Measurements from ENCODE around the gene SMCO4.
"Not testable (repeated sequence)": the region's sequence is repeated elsewhere in the genome, so short reads cannot be mapped to it uniquely, and the experiment has no call there.

Gene SMCO4

GRCh38 chr11:93577286-93577685 is 34.1 kb upstream of the SMCO4 start:
- H2BK120ac ChIP-seq (ENCODE audit: insufficient read depth, low read length, poor library complexity) = no peak overlapping the region
- no peak overlapping the region for H3K23ac ChIP-seq (ENCODE audit: low read length)
- no peak for DNase-seq
- no peak overlapping the region for H3K18ac ChIP-seq (ENCODE audit: low read length)
- H3K27me3 ChIP-seq (ENCODE audit: insufficient read depth, low read length) = no peaks in the 10 kb centered on the region
- no peak overlapping the region for H4K12ac ChIP-seq (ENCODE audit: low read depth, low read length)
- H3K36me3 ChIP-seq (ENCODE audit: control insufficient read depth in 1 of 2, insufficient read depth in 2 of 2, low read length in 2 of 2) = no peaks in the 10 kb centered on the region
- H2BK5ac ChIP-seq (ENCODE audit: low read depth, low read length, poor library complexity) = no peak overlapping the region
- WGBS (ENCODE audit: extremely low coverage, insufficient coverage, insufficient read length) = no CpG with 5 or more reads among the region's 1 CpG
- no peak overlapping the region for H3K4me3 ChIP-seq (ENCODE audit: low read depth, low read length)
- H3K9me3 ChIP-seq (ENCODE audit: insufficient read depth, low read depth, low read length) = no peaks in the 10 kb centered on the region
- H3K79me2 ChIP-seq (ENCODE audit: control insufficient read depth, insufficient read depth, low read length, poor library complexity) = no peaks in the 10 kb centered on the region
- no peaks in the 10 kb centered on the region for H3K4me1 ChIP-seq (ENCODE audit: control insufficient read depth in 1 of 2, insufficient read depth in 2 of 2, low read length in 2 of 2)
- no peak overlapping the region for H4K91ac ChIP-seq (ENCODE audit: low read depth, low read length)
- no peak overlapping the region for H2AFZ ChIP-seq (ENCODE audit: insufficient read depth, low read length, poor library complexity)
- no peak overlapping the region for H3K4ac ChIP-seq (ENCODE audit: low read depth, low read length)
- H3K4me2 ChIP-seq (ENCODE audit: low read length) = no peak overlapping the region
- H4K8ac ChIP-seq (ENCODE audit: low read depth, low read length) = no peak overlapping the region
- no peak overlapping the region for H3K27ac ChIP-seq (ENCODE audit: low read depth, low read length)
- no peaks in the 10 kb centered on the region for H3K79me1 ChIP-seq (ENCODE audit: low read length)
- H2BK12ac ChIP-seq (ENCODE audit: low read length) = no peak overlapping the region
- H3K9ac ChIP-seq (ENCODE audit: low read length) = no peak overlapping the region
- no peak overlapping the region for H3K14ac ChIP-seq (ENCODE audit: low read length)
- H2AK5ac ChIP-seq (ENCODE audit: low read length) = no peak overlapping the region

DNA sequence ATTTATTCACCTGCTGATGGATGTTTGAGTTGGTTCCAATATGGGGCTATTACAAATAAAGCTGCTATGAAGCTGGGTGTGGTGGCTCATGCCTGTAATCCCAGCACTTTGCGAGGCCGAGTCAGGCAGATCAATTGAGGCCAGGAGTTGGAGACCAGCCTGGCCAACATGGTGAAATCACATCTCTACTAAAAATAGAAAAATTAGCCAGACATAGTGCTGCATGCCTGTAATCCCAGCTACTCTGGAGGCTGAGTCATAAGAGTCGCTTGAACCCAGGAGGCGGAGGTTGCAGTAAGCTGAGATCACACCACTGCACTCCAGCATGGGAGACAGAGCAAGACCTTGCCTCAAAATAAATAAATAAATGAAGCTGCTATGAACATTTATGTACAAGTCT is 33.7 kb upstream of the SMCO4 start:
- not testable (repeated sequence) for H3K4me2 ChIP-seq (ENCODE audit: low read length); H3K4ac ChIP-seq (ENCODE audit: low read depth, low read length); H4K8ac ChIP-seq (ENCODE audit: low read depth, low read length); H2AFZ ChIP-seq (ENCODE audit: insufficient read depth, low read length, poor library complexity); H3K23ac ChIP-seq (ENCODE audit: low read length); H4K91ac ChIP-seq (ENCODE audit: low read depth, low read length); H2AK5ac ChIP-seq (ENCODE audit: low read length); H3K14ac ChIP-seq (ENCODE audit: low read length); H2BK120ac ChIP-seq (ENCODE audit: insufficient read depth, low read length, poor library complexity); H3K4me3 ChIP-seq (ENCODE audit: low read depth, low read length); DNase-seq; H3K9ac ChIP-seq (ENCODE audit: low read length); H2BK5ac ChIP-seq (ENCODE audit: low read depth, low read length, poor library complexity); H3K27me3 ChIP-seq (ENCODE audit: insufficient read depth, low read length); H3K27ac ChIP-seq (ENCODE audit: low read depth, low read length); H3K18ac ChIP-seq (ENCODE audit: low read length); H4K12ac ChIP-seq (ENCODE audit: low read depth, low read length); H3K4me1 ChIP-seq (ENCODE audit: control insufficient read depth in 1 of 2, insufficient read depth in 2 of 2, low read length in 2 of 2); H3K9me3 ChIP-seq (ENCODE audit: insufficient read depth, low read depth, low read length); H3K79me1 ChIP-seq (ENCODE audit: low read length); H3K79me2 ChIP-seq (ENCODE audit: control insufficient read depth, insufficient read depth, low read length, poor library complexity); H3K36me3 ChIP-seq (ENCODE audit: control insufficient read depth in 1 of 2, insufficient read depth in 2 of 2, low read length in 2 of 2); H2BK12ac ChIP-seq (ENCODE audit: low read length)
- WGBS (ENCODE audit: extremely low coverage, insufficient coverage, insufficient read length) = no CpG with 5 or more reads among the region's 4 CpGs

GRCh38 chr11:93574638-93575220 is 31.5 kb upstream of the SMCO4 start:
- Histone ChIP-seq H4K12ac (ENCODE audit: low read depth, low read length) (no peak overlapping the region), H2AFZ (ENCODE audit: insufficient read depth, low read length, poor library complexity) (no peak overlapping the region), H2BK120ac (ENCODE audit: insufficient read depth, low read length, poor library complexity) (no peak overlapping the region), H2AK5ac (ENCODE audit: low read length) (no peak overlapping the region), H3K27me3 (ENCODE audit: insufficient read depth, low read length) (no peaks in the 10 kb centered on the region), H3K9ac (ENCODE audit: low read length) (no peak overlapping the region), H3K4me2 (ENCODE audit: low read length) (no peak overlapping the region), H3K4ac (ENCODE audit: low read depth, low read length) (no peak overlapping the region), H3K79me2 (ENCODE audit: control insufficient read depth, insufficient read depth, low read length, poor library complexity) (no peaks in the 10 kb centered on the region), H3K14ac (ENCODE audit: low read length) (no peak overlapping the region), H2BK12ac (ENCODE audit: low read length) (no peak overlapping the region), H3K79me1 (ENCODE audit: low read length) (no peaks in the 10 kb centered on the region), H4K91ac (ENCODE audit: low read depth, low read length) (no peak overlapping the region), H4K8ac (ENCODE audit: low read depth, low read length) (no peak overlapping the region), H3K9me3 (ENCODE audit: insufficient read depth, low read depth, low read length) (no peaks in the 10 kb centered on the region), H3K18ac (ENCODE audit: low read length) (no peak overlapping the region), H3K36me3 (ENCODE audit: control insufficient read depth in 1 of 2, insufficient read depth in 2 of 2, low read length in 2 of 2) (no peaks in the 10 kb centered on the region), H2BK5ac (ENCODE audit: low read depth, low read length, poor library complexity) (no peak overlapping the region), H3K27ac (ENCODE audit: low read depth, low read length) (no peak overlapping the region), H3K4me3 (ENCODE audit: low read depth, low read length) (no peak overlapping the region), H3K23ac (ENCODE audit: low read length) (no peak overlapping the region), H3K4me1 (ENCODE audit: control insufficient read depth in 1 of 2, insufficient read depth in 2 of 2, low read length in 2 of 2) (peaks cover 0 to 2% of the 10 kb centered on the region in 2 experiments)
- DNase-seq = no peak
- WGBS (ENCODE audit: extremely low coverage, insufficient coverage, insufficient read length) = no CpG with 5 or more reads among the region's 2 CpGs

- Histone ChIP-seq H3K14ac (ENCODE audit: low read length) (no peak overlapping the region), H2BK12ac (ENCODE audit: low read length) (no peak overlapping the region), H3K4me1 (ENCODE audit: control insufficient read depth in 1 of 2, insufficient read depth in 2 of 2, low read length in 2 of 2) (peaks cover 0 to 2% of the 10 kb centered on the region in 2 experiments), H3K4ac (ENCODE audit: low read depth, low read length) (no peak overlapping the region), H2AFZ (ENCODE audit: insufficient read depth, low read length, poor library complexity) (no peak overlapping the region), H4K8ac (ENCODE audit: low read depth, low read length) (no peak overlapping the region), H2BK120ac (ENCODE audit: insufficient read depth, low read length, poor library complexity) (no peak overlapping the region), H3K79me2 (ENCODE audit: control insufficient read depth, insufficient read depth, low read length, poor library complexity) (no peaks in the 10 kb centered on the region), H2BK5ac (ENCODE audit: low read depth, low read length, poor library complexity) (no peak overlapping the region), H3K27ac (ENCODE audit: low read depth, low read length) (no peak overlapping the region), H3K4me3 (ENCODE audit: low read depth, low read length) (no peak overlapping the region), H3K27me3 (ENCODE audit: insufficient read depth, low read length) (no peaks in the 10 kb centered on the region), H3K79me1 (ENCODE audit: low read length) (no peaks in the 10 kb centered on the region), H3K18ac (ENCODE audit: low read length) (no peak overlapping the region), H4K91ac (ENCODE audit: low read depth, low read length) (no peak overlapping the region), H3K9ac (ENCODE audit: low read length) (no peak overlapping the region), H3K36me3 (ENCODE audit: control insufficient read depth in 1 of 2, insufficient read depth in 2 of 2, low read length in 2 of 2) (no peaks in the 10 kb centered on the region), H3K23ac (ENCODE audit: low read length) (no peak overlapping the region), H3K9me3 (ENCODE audit: insufficient read depth, low read depth, low read length) (no peaks in the 10 kb centered on the region), H2AK5ac (ENCODE audit: low read length) (no peak overlapping the region), H3K4me2 (ENCODE audit: low read length) (no peak overlapping the region), H4K12ac (ENCODE audit: low read depth, low read length) (no peak overlapping the region)
- WGBS (ENCODE audit: extremely low coverage, insufficient coverage, insufficient read length) = no CpG with 5 or more reads among the region's 1 CpG
- no peak for DNase-seq
Measured at GRCh38 chr11:93573184-93573583, 30.0 kb upstream of the SMCO4 start.

Measured in trophoblast cell (in vitro differentiated cells and primary cell).